Endothelial cell of umbilical vein (primary cell): ENCODE measurements around the gene FAM168B. TPM values are rescaled to one million over a fixed set of nuclear protein-coding genes. Genes with fewer than 3 reads are reported as not detected.

Experiments used
- BruUV-seq: library from RNA; stranded (reverse); fragments of 400-500 nt; replicated peaks from 2 replicates; lab custom pipeline; 2021; lab: Mats Ljungman, UMichigan
- CTCF ChIA-PET: fragments of 300-600, 350-600 bp; sonication (Branson Sonifier 250); formaldehyde crosslinking; loops from one replicate; lab custom pipeline; 2021; ENCODE audit warnings: antibody characterized with exemption, inconsistent platforms; lab: Charles Lee
- POLR2A ChIA-PET: fragments of 300-600, 350-600 bp; sonication (Branson Sonifier 250); formaldehyde crosslinking; loops from one replicate; lab custom pipeline; 2021; ENCODE audit warnings: antibody characterized with exemption, inconsistent platforms; lab: Charles Lee
- DNase-seq: peaks from one replicate; pipeline ENCODE4 v3.0.0-alpha.2; 2011; ENCODE audit warnings: low read depth, low spot score
- FAIRE-seq: peaks from 2 replicates; lab custom pipeline; 2011; peaks lifted over from hg19 to GRCh38; lab: Jason Lieb, UNC
- H2AFZ ChIP-seq: 2 replicates; pipeline ENCODE4 v1.6.0; 2012; ENCODE audit warnings: low read depth, low read length, control low read depth, inconsistent platforms
- H3K27ac ChIP-seq: 2 replicates; pipeline ENCODE4 v1.5.1; 2011; ENCODE audit warnings: low read depth, mild to moderate bottlenecking, control low read depth, low read length, moderate library complexity; ENCODE audit not compliant: insufficient read depth
- H3K27me3 ChIP-seq, 2 experiments: 2 replicates each; pipeline versions ENCODE4 v1.6.0 to v1.6.1; 2011; ENCODE audit warnings: low read length in 2 of 2, mixed read lengths in 1 of 2; ENCODE audit not compliant: control insufficient read depth in 2 of 2, insufficient read depth in 2 of 2
- H3K36me3 ChIP-seq, 2 experiments: 2 replicates in 1 of 2; 3 replicates in 1 of 2; pipeline ENCODE4 v1.5.1; 2011; ENCODE audit warnings: low read length in 2 of 2, mild to moderate bottlenecking in 1 of 2, moderate library complexity in 1 of 2; ENCODE audit not compliant: control insufficient read depth in 2 of 2, insufficient read depth in 2 of 2; ENCODE audit errors: extremely low read depth in 1 of 2
- H3K4me1 ChIP-seq: 3 replicates; pipeline ENCODE4 v1.5.1; 2011; ENCODE audit warnings: mild to moderate bottlenecking, low read length; ENCODE audit not compliant: control insufficient read depth, insufficient read depth; ENCODE audit errors: extremely low read depth
- H3K4me2 ChIP-seq: 2 replicates; pipeline ENCODE4 v1.6.1; 2011; ENCODE audit warnings: low read length, control low read depth, mixed read lengths; ENCODE audit not compliant: insufficient read depth
- H3K4me3 ChIP-seq, 3 experiments: fragments of 200-600 bp in 1 of 3; sonication (generic), shearing (Covaris generic) in 1 of 3; replicated peaks in 1 of 3; 2 replicates each; pipeline ENCODE4 v1.5.1; 2011 to 2016; ENCODE audit warnings: control low read depth in 3 of 3, low read length in 3 of 3, mild to moderate bottlenecking in 2 of 3, inconsistent platforms in 1 of 3, low read depth in 1 of 3, moderate library complexity in 1 of 3; ENCODE audit not compliant: insufficient read depth in 1 of 3
- H3K79me2 ChIP-seq: 2 replicates; pipeline ENCODE4 v1.6.0; 2012; ENCODE audit warnings: low read length, inconsistent platforms; ENCODE audit not compliant: control insufficient read depth, insufficient read depth
- H3K9ac ChIP-seq: replicated peaks from 2 replicates; pipeline ENCODE3; 2011; ENCODE audit warnings: low read length, control low read depth; ENCODE audit not compliant: insufficient read depth; ENCODE audit errors: extremely low read depth
- H3K9me1 ChIP-seq: replicated peaks from 3 replicates; pipeline ENCODE4 v1.6.0; 2011; ENCODE audit warnings: mild to moderate bottlenecking, low read length; ENCODE audit not compliant: control insufficient read depth, insufficient read depth; ENCODE audit errors: extremely low read depth
- H3K9me3 ChIP-seq: replicated peaks from 2 replicates; pipeline ENCODE4 v1.5.1; 2012; ENCODE audit warnings: low read length, inconsistent platforms; ENCODE audit not compliant: control insufficient read depth, insufficient read depth
- H4K20me1 ChIP-seq: replicated peaks from 2 replicates; pipeline ENCODE3; 2011; ENCODE audit warnings: mild to moderate bottlenecking, low read length; ENCODE audit not compliant: control insufficient read depth, insufficient read depth; ENCODE audit errors: extremely low read depth
- CTCF ChIP-seq, 2 donors: IDR thresholded peaks; 1 replicate in 1 of 2; 2 replicates in 1 of 2; pipeline ENCODE4 v1.5.1; 2011; ENCODE audit warnings: low read length in 2 of 2, mild to moderate bottlenecking in 2 of 2, moderate library complexity in 2 of 2, control low read depth in 1 of 2, inconsistent platforms in 1 of 2, low read depth in 1 of 2; ENCODE audit not compliant: insufficient read depth in 1 of 2; ENCODE audit errors: extremely low read depth in 1 of 2
- EZH2 ChIP-seq: IDR thresholded peaks from 2 replicates; pipeline ENCODE4 v1.6.1; 2012; ENCODE audit warnings: borderline replicate concordance, low read depth, mild to moderate bottlenecking, moderate library complexity, low read length, inconsistent platforms; ENCODE audit not compliant: severe bottlenecking
- FOS ChIP-seq: IDR thresholded peaks from 2 replicates; pipeline ENCODE4 v1.6.1; 2011; ENCODE audit warnings: mild to moderate bottlenecking, low read length, moderate library complexity, borderline replicate concordance; ENCODE audit not compliant: insufficient read depth
- GATA2 ChIP-seq: IDR thresholded peaks from 2 replicates; pipeline ENCODE4 v1.7.0; 2011; ENCODE audit warnings: low read depth, mild to moderate bottlenecking, moderate library complexity, mixed read lengths, low read length; ENCODE audit not compliant: insufficient read length, insufficient read depth
- JUN ChIP-seq: IDR thresholded peaks from 2 replicates; pipeline ENCODE4 v1.6.1; 2011; ENCODE audit warnings: borderline replicate concordance, low read depth; ENCODE audit not compliant: insufficient read length, insufficient read depth
- MYC ChIP-seq: IDR thresholded peaks from one replicate; pipeline ENCODE4 v1.6.1; 2011; ENCODE audit warnings: mild to moderate bottlenecking, low read depth, low read length
- POLR2A ChIP-seq: IDR thresholded peaks from 2 replicates; pipeline ENCODE4 v1.6.1; 2012; ENCODE audit warnings: low read depth, mild to moderate bottlenecking, control low read depth, low read length
- POLR2AphosphoS5 ChIP-seq: IDR thresholded peaks from 2 replicates; pipeline ENCODE4 v1.6.1; 2012; ENCODE audit warnings: low read depth, mild to moderate bottlenecking, control low read depth, low read length, moderate library complexity; ENCODE audit not compliant: insufficient read depth
- dilution Hi-C: fragments of 300-500 bp; cut with MboI; formaldehyde crosslinking; loops from one replicate; pipeline ENCODE4 v1.15.0; 2019; ENCODE audit warnings: low sequenced_read_pairs; ENCODE audit not compliant: extremely low pct_ligation_motif_present
- intact Hi-C: fragments of 100-400 bp; cut with micrococcal nuclease; formaldehyde crosslinking; loops from one replicate; pipeline ENCODE4 v1.10.0; 2022
- polyA plus RNA-seq, 4 experiments: library from polyadenylated mRNA; depleted of rRNA in 3 of 4; stranded (reverse) in 3 of 4; unstranded in 1 of 4; fragments of >200 nt; gene quantifications; 2 replicates each; pipeline versions ENCODE4 v1.2.1 to v1.2.3, GENCODE V29; 2011 to 2012; ENCODE audit warnings: missing spikeins in 1 of 4
- total RNA-seq: library from RNA; stranded (reverse); gene quantifications from 2 replicates; pipeline ENCODE4 v1.2.3, GENCODE V29; 2021
- TF ChIP-seq, protein P1 (sequence below): IDR thresholded peaks from 2 replicates; pipeline ENCODE4 v1.6.1; 2011; ENCODE audit not compliant: insufficient read depth, insufficient read length

The FAM168B gene
- total and polyA plus RNA-seq, 2 donors (not counting 3 experiments of a cell fraction or from before 2014, with no cell fraction given), result 109 to 183 TPM

- no peaks in the 10 kb centered on the region for H3K9me1 ChIP-seq
- DNase-seq (no peak), FAIRE-seq (no peak)
- no peaks in the 10 kb centered on the region for H3K36me3 ChIP-seq
- no peaks in the 10 kb centered on the region for H3K9me3 ChIP-seq
- peaks cover 50 to 59% of the 10 kb centered on the region in 2 experiments for H3K27me3 ChIP-seq
- POLR2A ChIA-PET, result no interaction called here
- no TSS peak for BruUV-seq
- H3K4me2 ChIP-seq, result no peak overlapping the region
- H3K4me3 ChIP-seq, result no peak overlapping the region
- no peak overlapping the region for H3K27ac ChIP-seq
- dilution Hi-C loops, result no loop called here
- H4K20me1 ChIP-seq, result no peaks in the 10 kb centered on the region
- no peak overlapping the region for H3K9ac ChIP-seq
- TF ChIP-seq CTCF (IDR thresholded peaks at IDR 0.05; ENCODE audit: extremely low read depth in 1 of 2, insufficient read depth in 1 of 2, low read depth in 1 of 2, low read length in 2 of 2), result no peak
- TF ChIP-seq POLR2A, result no peak
- no peak for TF ChIP-seq GATA2
- TF ChIP-seq JUN, result no peak
- TF ChIP-seq, protein P1, sequence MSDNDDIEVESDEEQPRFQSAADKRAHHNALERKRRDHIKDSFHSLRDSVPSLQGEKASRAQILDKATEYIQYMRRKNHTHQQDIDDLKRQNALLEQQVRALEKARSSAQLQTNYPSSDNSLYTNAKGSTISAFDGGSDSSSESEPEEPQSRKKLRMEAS, result no peak
- no peak for TF ChIP-seq MYC
- TF ChIP-seq POLR2AphosphoS5, result no peak
- TF ChIP-seq EZH2, result no peak
- TF ChIP-seq FOS, result no peak
- no peaks in the 10 kb centered on the region for H3K4me1 ChIP-seq
- intact Hi-C loops, result no loop called here
- H3K79me2 ChIP-seq, result no peaks in the 10 kb centered on the region
- CTCF ChIA-PET, result interaction anchor here (1.6 kb wide), 1 partner anchor 15 kb away, joined by 5 read pairs; no protein-coding TSS in a partner anchor
- no peak overlapping the region for H2AFZ ChIP-seq
These were observed 55.6 kb downstream of the FAM168B start for GRCh38 chr2:131037398-131038257.
